PC-3 (cell line): ENCODE data around the gene ENTPD7.

Experiments used
- EZH2 ChIP-seq: fragments of 300-600 bp; sonication (generic); IDR thresholded peaks from one replicate; pipeline ENCODE4 v1.6.1; 2017; ENCODE audit warnings: antibody characterized with exemption, mild to moderate bottlenecking, low read length; ENCODE audit not compliant: unreplicated experiment
- EZH2phosphoT487 ChIP-seq: fragments of 300-600 bp; sonication (generic); IDR thresholded peaks from 2 replicates; pipeline ENCODE4 v1.6.1; 2018; ENCODE audit warnings: mild to moderate bottlenecking, antibody characterized with exemption, low read length, borderline replicate concordance
- TF ChIP-seq, protein P1 (sequence below): fragments of 300-600 bp; sonication (generic); conservative IDR thresholded peaks from 2 replicates; pipeline ENCODE4 v1.5.1; 2017; ENCODE audit warnings: antibody characterized with exemption, low read depth, mild to moderate bottlenecking, low read length

DNA sequence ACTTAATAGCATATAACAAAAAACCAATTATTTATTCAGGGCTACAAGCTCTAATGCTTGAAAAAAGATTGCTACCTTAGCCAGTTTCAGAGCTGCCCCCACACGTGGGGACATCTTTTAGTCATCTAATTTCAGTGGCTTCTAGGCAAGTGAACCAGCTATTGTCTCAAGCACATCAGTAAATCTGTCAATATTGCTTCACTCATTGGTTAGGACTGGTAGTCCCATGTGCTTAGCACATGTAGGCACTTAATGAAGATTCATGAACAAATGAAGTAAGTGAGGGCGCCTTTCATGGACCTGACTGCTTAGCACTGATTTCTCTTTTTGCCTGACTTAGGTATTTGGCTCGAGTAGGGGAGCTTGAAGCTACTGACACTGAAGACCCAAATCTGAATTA lies 19.6 kb downstream of the ENTPD7 start:
- TF ChIP-seq, protein P1, sequence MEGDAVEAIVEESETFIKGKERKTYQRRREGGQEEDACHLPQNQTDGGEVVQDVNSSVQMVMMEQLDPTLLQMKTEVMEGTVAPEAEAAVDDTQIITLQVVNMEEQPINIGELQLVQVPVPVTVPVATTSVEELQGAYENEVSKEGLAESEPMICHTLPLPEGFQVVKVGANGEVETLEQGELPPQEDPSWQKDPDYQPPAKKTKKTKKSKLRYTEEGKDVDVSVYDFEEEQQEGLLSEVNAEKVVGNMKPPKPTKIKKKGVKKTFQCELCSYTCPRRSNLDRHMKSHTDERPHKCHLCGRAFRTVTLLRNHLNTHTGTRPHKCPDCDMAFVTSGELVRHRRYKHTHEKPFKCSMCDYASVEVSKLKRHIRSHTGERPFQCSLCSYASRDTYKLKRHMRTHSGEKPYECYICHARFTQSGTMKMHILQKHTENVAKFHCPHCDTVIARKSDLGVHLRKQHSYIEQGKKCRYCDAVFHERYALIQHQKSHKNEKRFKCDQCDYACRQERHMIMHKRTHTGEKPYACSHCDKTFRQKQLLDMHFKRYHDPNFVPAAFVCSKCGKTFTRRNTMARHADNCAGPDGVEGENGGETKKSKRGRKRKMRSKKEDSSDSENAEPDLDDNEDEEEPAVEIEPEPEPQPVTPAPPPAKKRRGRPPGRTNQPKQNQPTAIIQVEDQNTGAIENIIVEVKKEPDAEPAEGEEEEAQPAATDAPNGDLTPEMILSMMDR: no peak
- TF ChIP-seq EZH2 (no peak), EZH2phosphoT487 (no peak)
